AG09309 (cell line): ENCODE measurements around the gene PCSK5.

ENCODE experiments used
- DNase-seq: peaks from one replicate; pipeline ENCODE4 v3.0.0-alpha.2; 2010; ENCODE audit warnings: low read depth
- H3K4me3 ChIP-seq: 2 replicates; pipeline ENCODE4 v1.5.1; 2011; ENCODE audit warnings: mild to moderate bottlenecking, low read depth, low read length, moderate library complexity; ENCODE audit not compliant: control insufficient read depth
- CTCF ChIP-seq: IDR thresholded peaks from 2 replicates; pipeline ENCODE4 v1.5.1; 2011; ENCODE audit warnings: mild to moderate bottlenecking, low read depth, low read length, inconsistent platforms; ENCODE audit not compliant: insufficient read depth, control insufficient read depth; ENCODE audit errors: missing control alignments

The PCSK5 gene

DNA sequence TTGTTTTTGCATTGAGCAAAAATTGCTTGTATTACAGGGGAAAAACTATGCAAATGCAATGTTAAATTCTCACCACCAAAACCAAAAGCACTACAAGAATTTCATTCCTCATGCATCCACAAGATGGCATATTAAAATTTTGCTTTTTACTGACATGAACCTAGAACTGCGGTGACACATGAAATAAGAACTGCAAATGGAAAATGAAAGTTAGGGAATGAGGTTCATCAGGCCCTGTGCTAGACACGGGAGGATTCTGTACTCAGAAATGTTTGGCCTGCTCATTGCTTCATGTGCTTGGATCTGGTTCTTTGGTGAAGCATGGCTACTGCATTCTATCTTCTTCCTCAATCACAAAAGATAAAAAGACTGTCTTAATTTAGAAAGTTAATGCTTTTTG lies 512.9 kb downstream of the PCSK5 start:
- peak; percentile 46 for TF ChIP-seq CTCF
- DNase-seq: peak; percentile 69
- no peak overlapping the region for H3K4me3 ChIP-seq

- DNase-seq: no peak
- H3K4me3 ChIP-seq: no peak overlapping the region
- TF ChIP-seq CTCF: no peak
These were observed 513.9 kb downstream of the PCSK5 start for GRCh38 chr9:76404401-76404800.

GRCh38 chr9:76405340-76405739 lies 514.9 kb downstream of the PCSK5 start:
- TF ChIP-seq CTCF: no peak

GRCh38 chr9:76405868-76406267 lies 515.4 kb downstream of the PCSK5 start:
- H3K4me3 ChIP-seq: no peak overlapping the region
- DNase-seq: no peak
- TF ChIP-seq CTCF: no peak

More at GRCh38 chr9:76405340-76405739, 514.9 kb downstream of the PCSK5 start:
- DNase-seq: no peak
- no peak overlapping the region for H3K4me3 ChIP-seq
